KBM-7 (cell line): ENCODE data around the gene SGPL1.
"Not testable (repeated sequence)": the region's sequence is repeated elsewhere in the genome, so short reads cannot be mapped to it uniquely, and the experiment has no call there.

Experiments used
- DNase-seq: peaks from one replicate; pipeline ENCODE4 v3.0.0-alpha.2; 2015
- in situ Hi-C: fragments of 300-500 bp; cut with MboI; formaldehyde crosslinking; loops from 2 replicates; pipeline ENCODE4 v1.14.3; 2020; ENCODE audit warnings: low sequenced_read_pairs, low pct_unique_long_range_greater_than_20kb, mixed read lengths

The SGPL1 gene

GRCh38 chr10:70861495-70862197 lies 45.9 kb downstream of the SGPL1 start:
- in situ Hi-C loops: not testable (repeated sequence)

DNA sequence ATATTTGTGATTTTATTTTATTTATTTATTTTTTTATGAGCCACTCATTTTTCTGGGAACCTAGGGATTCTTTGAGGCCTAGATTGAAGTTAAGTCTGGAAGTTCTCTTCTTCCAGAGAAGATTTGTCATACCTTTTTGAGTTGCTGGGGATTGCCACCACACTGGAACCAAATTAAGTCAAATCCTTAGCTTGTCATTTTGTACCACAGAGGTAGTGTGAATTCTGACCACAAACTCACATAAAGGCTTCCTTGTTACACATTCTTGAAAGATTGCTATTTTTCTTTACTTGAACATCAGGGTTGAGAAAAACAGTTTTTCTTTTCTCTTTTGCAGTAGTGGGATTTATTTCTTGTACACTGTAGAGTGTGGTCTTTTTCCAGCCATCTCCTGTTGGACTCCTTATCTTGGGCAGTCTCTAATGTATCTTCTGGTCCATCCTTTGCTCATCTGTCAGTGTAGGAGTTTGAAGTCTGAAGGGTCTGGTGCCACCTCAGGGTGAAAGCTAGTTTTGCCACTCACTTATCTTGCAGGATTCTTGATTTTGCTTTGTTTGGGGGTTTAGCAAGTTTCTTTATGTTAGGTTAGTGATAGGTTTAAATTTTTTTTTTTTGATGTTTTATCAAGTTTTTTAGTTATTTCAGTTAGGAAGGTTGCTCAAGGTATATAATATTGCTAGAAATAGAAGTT lies 47.9 kb downstream of the SGPL1 start:
- no peak for DNase-seq
- in situ Hi-C loops: no loop called here

More at GRCh38 chr10:70861495-70862197, 45.9 kb downstream of the SGPL1 start:
- not testable (repeated sequence) for DNase-seq

GRCh38 chr10:70864935-70865334 lies 49.2 kb downstream of the SGPL1 start:
- DNase-seq: no peak
- in situ Hi-C loops: no loop called here

DNA sequence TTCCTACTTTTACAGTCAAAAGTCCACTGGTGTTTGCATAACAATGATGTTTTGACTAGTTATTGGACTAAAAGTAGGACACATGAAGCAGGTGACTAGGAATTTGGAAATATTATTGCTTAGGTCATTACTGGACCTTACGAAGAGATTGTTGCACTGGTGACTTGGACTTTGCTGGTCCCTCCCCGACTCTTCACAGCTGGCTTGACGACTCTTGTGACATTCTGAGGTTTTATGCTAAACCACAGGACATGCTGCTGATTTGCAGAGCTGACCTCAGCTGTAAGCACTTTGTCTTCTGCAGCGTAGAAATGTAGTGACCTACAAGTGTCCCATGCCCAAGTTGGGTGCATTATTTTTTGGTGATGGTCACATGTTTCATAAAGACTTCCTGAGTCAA lies 50.7 kb downstream of the SGPL1 start:
- in situ Hi-C loops: no loop called here
- DNase-seq: no peak

GRCh38 chr10:70872291-70872690 lies 56.5 kb downstream of the SGPL1 start:
- in situ Hi-C loops: loop anchor here (10.0 kb wide), 1 partner anchor 57 kb away; the partner anchor contains the start of gene SGPL1
- DNase-seq: no peak

DNA sequence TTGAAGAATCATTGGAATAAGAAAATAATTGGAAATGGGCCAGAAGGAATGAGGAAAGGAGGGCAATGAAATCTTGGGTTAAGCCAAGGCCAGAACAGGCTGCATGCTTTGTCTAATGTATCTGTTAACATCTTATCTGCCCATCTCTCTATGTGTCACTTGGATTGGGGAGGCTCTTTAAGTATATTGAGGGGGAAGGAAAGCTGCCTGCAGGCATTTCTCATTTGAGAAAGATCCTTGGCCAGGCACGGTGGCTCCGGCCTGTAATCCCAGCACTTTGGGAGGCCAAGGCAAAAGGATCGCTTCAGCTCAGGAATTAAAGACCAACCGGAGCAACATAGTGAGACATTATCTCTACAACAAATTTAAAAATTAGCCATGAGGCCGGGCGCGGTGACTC lies 58.3 kb downstream of the SGPL1 start:
- in situ Hi-C loops: loop anchor here (10.0 kb wide), 1 partner anchor 59 kb away; the partner anchor contains the start of gene SGPL1
- DNase-seq: no peak

DNA sequence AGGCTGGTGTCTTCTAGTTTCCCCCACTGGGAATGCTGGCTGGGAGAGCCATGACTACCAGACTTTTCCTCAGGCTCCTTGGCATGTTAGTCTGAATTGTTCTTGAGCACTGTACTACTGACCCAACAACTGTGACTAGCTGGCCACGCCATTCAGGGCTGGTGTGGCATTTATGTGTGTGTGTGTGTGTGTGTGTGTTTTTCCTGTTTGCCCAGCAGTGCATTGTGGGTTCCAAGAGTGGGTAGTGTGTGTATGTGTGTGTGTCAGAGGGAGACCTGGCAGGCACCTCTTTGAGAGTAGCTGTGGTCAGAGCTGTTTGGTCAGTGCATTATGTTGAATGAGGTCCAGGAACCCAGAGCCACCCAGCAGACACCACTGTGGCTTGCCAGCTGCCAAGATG lies 63.5 kb downstream of the SGPL1 start:
- no peak for DNase-seq
- in situ Hi-C loops: loop anchor here (10.0 kb wide), 1 partner anchor 64 kb away; the partner anchor contains the start of gene SGPL1

- in situ Hi-C loops: no loop called here
These were observed 64.4 kb downstream of the SGPL1 start for GRCh38 chr10:70880077-70880534.

GRCh38 chr10:70884741-70885140 lies 69.0 kb downstream of the SGPL1 start:
- in situ Hi-C loops: no loop called here
- no peak for DNase-seq

More at GRCh38 chr10:70880077-70880534, 64.4 kb downstream of the SGPL1 start:
- DNase-seq: peak; percentile 88

GRCh38 chr10:70885481-70885880 lies 69.7 kb downstream of the SGPL1 start:
- no peak for DNase-seq
- in situ Hi-C loops: no loop called here

DNA sequence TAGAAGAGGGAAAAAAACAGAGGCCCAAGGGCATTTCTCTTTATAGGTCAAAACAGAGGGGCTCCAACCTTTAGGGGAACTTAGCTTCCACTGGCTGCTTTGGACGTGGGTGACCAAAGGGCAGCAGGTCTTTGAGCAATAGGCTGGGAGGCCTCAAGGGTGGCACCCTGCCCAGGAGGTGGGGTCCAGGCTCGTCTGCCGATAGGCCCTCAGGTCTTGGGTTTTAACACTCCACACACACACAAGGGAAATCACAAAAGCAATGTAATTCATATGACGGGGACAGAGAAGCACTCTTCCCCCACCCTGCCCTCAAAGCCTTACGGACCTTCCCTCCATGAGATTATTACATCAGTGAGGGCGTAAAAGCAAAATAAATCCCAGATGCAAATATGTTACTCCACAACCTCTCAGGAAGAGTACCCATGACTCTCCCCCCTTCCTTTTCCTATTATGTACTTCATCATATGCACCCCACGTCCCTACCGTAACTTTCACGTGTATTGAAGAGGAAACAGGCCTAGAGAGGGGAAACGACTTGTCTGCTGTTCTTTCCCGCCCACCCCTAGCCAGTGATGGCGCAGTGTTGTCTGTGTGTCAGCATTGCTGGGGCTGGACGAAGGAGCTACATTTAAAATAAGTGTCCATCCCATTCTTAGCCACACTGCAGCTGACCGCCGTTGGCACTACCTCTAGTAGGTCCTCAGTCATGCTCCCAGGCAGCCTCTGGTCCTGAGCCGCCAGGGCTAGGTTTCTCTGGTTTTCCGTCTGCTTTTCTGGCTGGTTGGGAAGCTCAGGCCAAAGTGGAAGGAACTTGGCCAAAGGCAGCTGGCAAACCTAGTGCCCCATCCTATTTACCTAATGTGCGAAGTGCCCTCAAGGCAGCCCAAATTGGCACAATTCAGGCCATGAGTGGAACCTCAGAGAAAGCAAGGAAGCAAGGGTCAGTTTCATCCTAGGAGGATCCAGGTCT lies 70.5 kb downstream of the SGPL1 start:
- in situ Hi-C loops: no loop called here
- DNase-seq: no peak

- in situ Hi-C loops: no loop called here
- no peak for DNase-seq
These were observed 71.3 kb downstream of the SGPL1 start for GRCh38 chr10:70886921-70887665.

DNA sequence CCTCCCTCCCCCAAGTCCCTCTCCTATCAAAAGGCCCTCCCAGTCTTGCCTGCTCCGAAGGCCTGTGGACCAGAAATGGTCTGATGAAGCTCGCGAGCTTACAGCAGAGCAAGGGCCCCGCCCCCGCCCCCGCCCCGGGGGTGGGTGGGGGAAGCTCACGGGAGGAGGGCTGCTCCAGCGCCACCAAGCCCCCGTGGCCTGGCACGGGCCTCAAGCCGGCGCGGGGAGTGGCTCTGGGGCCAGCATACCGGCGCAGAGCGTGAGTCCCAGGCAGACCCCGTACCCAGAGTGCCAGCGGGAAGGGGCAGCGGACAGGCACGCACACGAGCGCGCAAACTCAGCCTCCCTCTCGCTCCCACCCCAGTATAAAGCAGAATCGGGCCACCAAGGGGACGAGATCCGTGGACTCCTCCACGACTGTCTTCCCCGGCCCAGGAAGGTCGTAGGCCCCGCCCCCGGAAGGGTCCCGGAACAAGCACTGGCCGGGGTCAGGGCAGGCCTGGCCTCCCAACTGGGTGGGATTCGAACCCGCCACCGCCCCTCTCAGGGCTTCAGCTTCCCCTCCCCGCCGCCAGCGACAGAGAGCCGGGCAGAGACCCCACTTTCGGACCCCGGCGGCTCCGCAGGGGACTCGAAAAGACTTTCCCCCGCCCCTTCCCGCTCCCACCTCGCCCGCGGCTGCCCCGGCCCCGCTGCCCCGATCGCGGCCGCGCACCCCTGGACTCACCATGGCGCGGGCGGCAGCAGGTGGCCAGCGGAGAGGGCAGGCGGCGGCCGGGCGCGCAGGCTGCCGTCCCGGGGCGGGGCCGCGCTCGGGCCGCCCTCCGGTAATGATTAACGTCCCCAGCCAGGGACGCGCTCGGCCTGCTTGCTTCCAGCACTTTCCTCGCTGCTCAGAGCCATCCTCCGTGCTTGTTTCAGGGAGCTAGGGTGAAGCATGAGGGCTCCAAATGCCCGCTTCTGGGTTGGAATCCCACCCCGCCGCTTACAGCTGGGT lies 72.4 kb downstream of the SGPL1 start, which contains the start of gene PCBD1:
PCBD1 (minus strand) TSS at position 762 of the 997 bp plus-strand sequence; CDS start at position 730, 32 bp downstream.
- peak; percentile 77 for DNase-seq
- in situ Hi-C loops: no loop called here

- DNase-seq: no peak
- in situ Hi-C loops: no loop called here
These were observed 73.5 kb downstream of the SGPL1 start for GRCh38 chr10:70889291-70889690.

DNA sequence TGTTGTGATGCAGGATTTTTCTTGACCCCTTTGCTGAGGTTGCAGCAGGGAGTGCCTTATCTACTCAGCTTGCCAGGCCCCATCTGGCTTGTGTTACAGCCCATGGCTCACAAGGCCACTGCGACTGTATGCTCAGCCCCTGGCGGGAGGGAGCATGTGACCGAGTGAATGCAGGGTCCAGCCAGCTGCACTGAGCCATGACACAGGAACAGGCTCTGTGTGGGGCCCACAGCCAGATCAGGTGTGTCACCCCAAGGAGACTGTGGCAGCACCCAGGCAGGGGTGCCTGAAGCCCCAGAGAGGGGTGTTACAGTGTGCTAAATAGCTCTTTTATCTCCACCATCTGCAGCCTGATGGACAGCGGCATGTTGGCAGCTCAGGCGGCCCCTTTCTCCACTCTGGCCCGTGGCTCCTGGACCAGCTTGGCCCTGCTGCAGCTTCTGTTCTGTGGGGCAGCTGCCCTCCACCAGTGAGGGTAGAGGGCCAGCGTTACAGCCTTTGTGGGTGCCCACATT lies 75.2 kb downstream of the SGPL1 start:
- no peak for DNase-seq
- in situ Hi-C loops: no loop called here

GRCh38 chr10:70891627-70892026 lies 75.9 kb downstream of the SGPL1 start:
- DNase-seq: no peak
- in situ Hi-C loops: no loop called here

GRCh38 chr10:70892631-70893030 lies 76.9 kb downstream of the SGPL1 start:
- in situ Hi-C loops: no loop called here
- DNase-seq: no peak
